HT1080 (cell line): ENCODE results near the gene VPS13D. TPM values are rescaled to one million over a fixed set of nuclear protein-coding genes. Genes with fewer than 3 reads are reported as not detected.

ENCODE experiments used
- DNase-seq: peaks from one replicate; pipeline ENCODE4 v3.0.0-alpha.2; 2015; ENCODE audit warnings: low read depth
- total RNA-seq: library from RNA; depleted of rRNA; stranded (reverse); fragments of >200 nt; shearing (Covaris generic); gene quantifications from 2 replicates; pipeline ENCODE4 v1.2.3, GENCODE V29; 2014

VPS13D gene
- total RNA-seq, 1 experiment from 2014 or later = 12.7 TPM

DNA sequence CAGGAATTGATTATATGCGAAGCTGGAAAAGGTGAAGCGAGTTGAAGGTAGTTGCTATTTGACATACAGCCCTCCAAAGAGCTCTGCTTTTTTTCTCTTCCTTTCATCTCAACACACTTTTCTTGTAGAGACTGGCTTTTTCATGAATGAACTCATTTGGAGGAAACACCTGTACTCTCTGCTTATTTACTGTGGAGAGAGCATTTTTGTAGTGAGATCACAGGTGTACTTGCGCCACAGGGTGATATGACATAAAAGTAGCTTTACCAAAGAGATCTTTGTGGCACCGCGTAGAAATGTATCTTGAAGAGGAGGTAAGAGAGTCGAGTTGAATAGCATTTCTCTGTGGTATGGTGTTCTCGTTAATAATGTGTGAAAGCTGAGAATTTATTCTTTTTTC, 187.6 kb downstream of the VPS13D start:
- DNase-seq = no peak

DNA sequence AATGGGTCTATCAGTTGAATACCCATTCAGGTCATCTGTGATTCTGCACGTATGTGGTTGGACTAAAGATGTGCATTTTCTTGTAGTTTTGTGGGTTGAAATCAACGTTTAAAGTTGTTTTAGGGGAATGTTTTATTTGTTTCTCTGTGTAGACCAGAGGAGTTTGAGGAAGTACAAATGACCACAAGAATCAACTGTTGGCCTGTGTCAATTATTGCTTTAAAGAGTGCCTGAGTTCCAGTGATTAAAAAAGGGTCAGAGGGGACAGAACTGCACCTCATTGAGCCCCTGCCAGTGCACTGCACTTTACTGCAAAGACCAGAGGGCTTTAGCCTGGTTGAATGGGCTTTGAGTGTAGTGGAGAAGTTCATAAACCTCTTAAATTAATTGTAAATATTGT, 190.3 kb downstream of the VPS13D start:
- no peak for DNase-seq

DNA sequence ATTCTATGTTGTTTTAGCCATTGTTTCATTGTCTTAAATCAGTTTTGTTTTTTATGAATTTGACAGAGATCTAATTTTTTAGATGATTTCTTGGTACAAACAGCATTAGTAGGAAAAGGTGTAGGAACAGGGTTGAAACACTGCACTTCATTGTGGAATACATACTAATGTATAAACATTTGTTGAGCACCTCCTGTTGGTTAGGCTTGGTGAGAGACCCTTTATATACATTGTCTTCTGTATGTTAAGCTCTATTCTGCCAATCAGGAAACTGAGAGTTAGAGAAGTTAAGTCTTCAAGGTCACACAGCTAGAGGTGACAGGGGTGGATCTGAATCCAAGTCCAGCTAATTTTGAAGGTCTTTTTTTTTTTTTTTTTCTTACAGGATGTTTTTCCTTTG, 192.7 kb downstream of the VPS13D start:
- DNase-seq = no peak

DNA sequence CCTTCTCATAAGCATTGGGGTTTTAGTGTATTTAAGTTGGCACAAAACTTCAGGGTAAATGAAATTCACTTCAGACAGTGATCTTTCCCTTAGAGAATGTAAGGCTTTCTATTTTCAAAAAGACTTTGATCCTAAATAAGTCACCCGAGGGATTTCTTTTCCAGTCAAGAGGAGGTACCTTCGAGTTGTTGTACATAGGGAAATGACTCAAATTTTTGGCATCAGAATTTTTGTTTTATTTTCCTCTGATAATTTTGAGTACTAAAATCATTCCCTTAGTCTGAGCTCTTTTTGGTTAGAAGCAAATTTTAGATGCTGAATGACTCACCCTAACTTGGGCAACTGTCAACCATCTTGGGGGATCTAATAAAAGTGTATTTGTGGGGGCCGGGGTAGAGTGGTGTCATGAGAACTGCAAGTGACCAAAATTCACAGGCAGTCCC, 194.3 kb downstream of the VPS13D start:
- peak; percentile 32 for DNase-seq

DNA sequence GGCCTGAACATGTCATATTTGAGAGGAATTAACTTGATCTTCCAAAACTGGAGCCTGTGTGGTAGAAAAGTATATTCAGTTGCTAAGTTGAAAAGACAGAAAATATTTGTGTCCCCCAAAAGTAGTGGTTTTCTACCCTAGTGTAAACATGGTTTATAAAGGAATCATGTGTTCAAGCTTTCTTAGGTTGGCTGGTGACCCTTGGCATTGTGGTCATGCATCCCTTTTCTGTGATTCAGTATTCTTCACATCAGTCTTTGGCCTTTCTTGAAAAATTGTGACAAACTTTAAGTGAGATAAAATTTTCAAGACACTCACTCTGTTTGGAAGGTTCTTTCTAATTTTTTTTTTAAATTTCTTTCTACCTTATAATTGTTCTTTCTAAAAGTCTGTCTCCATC, 195.0 kb downstream of the VPS13D start:
- DNase-seq = no peak

DNA sequence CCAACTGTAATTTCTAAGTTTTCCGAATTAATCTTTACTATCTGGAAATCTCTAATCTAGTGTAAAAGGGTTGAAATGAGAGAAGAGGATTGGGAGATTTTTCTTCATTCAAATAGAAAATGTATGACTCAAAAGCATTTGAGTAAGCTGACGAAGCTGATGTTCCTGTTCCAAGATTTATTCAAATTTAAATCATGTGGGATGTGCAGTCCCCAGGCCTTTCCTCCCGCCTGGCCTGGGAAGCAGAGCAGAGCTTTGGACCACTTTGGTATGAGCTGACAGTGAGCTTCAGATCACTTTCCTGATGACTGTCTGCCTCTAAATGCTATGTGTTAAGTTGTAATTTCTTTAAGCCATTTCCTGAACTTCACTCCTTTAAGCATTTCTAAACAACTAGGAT, 196.2 kb downstream of the VPS13D start:
- DNase-seq = no peak

DNA sequence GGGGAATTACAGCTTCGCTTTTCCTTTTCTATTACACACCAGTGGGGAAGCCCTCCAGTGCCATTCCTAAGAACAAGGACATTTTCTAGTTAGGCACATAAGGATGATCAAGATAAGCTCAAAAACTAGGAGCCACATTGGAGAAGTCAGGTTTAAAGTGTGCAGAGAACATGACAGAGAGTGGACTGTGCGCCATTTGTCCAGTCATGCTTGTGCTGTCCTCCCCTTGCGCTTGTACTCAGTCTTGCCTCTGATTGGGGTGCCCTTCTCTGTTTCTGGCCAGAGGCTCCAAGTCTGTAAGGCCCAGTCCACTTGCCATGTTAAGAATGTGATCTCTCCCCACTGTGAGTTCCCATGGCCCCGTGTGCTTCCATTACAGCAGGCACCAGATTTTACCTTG, 198.5 kb downstream of the VPS13D start:
- no peak for DNase-seq

DNA sequence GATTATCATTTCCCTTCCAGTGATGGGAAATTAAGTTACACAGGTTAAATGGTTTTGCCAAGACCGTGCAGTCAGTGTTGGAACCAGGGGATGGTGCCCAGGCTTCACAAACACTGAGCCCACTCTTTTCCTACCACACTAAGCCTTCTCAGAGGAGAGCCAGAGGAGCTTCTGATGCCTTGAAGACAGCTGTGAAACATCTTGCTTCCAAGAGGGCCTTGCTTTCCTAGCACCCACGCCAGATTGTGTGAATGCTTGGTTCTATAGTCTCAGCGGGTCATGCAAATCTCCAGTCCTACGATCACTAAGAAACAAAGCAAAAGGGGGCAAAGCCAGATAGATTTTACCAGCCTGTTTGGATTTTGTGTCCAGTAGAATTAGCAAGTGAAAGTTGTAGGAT, 200.7 kb downstream of the VPS13D start:
- DNase-seq = no peak

DNA sequence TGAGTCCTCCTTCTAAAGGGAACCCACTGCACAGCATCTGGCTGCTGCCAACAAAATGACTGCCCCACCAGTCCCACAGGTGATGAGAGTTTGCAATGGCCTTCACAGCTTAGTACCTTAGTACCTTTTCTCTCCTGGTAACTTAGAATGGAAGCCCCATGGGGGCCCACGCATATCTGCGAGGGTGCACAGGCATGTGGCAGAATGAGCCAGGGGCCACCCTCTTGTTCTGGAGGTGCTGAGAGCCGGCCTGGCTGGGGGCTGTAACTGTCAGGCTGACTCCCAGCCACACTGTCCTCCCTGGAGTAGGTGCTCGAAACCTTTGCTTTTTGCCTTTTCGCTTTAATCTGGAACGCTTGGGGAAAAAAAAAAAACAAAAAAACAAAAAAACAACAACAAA, 203.1 kb downstream of the VPS13D start:
- no peak for DNase-seq

DNA sequence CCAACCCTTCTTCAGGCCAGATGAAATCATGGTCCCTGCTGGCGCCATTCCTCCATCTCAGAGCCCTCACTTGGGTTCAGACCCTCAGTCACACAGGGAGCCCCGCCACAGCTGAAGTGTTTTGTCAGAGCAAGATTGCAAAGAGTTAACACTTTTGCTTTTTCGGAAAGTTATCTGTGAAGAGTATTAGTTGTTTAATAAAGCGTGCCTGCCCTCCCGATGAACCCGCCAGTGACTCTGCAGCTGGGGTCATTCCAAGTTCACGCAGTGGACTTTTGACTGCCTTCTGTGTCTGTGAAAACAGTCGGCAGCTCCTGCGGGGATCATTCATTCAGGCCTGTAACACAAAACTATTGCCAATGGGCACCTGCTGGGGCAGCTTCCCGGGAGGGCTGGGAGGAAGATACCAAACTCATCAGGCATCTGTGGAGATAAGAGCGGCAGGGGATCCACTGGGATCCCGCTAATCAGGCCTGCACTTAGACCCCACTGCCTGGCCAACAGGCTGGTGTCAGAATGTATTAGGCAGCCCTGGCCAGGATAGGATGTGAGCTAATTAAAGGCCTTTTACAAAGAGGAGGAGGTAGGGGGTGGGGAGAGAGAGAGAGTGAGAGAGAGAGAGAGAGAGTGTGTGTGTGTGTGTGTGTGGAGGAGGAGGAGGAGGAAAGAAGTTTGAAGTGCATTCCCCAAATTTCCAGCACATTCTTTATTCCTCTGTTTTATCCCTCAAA, 203.7 kb downstream of the VPS13D start:
- DNase-seq = peak; percentile 48

DNA sequence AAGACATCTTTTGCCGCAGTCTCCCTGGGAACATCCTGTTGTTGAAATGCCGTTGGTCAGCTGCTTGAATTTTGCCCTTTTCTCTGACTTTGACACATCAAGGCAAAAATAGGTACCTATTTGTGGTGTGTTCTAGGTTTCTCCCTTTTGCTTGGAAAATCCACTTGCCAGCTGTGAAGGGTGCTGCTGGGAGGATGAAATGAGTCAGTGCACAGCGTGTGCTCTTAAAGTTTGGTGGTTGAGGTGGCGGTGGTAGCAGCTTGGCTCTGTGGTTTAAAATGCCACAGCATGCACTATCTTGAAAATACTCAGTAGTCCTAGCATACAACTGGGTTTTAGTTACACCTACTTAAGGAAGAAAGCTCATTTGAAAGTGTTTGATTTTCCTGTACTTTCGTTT, 204.3 kb downstream of the VPS13D start:
- DNase-seq = peak; percentile 93

DNA sequence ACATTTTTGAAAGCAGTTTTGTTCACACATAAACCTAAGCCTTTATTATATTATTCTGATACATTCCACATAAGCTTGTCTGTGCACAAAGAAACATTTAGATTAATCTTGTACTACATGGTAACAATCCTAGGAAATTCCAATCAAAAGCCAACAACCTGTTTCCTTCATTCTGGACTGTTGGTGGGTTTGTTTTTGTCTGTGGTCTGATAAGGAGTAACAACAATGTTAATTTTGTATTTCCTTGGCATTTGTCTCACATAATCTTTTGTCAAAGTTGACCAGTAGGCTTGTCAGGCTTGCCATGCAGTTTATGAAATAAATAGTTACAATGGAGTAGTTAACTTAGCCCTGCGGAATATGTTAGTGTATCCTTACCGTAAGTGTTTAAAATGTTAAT, 204.9 kb downstream of the VPS13D start:
- no peak for DNase-seq

DNA sequence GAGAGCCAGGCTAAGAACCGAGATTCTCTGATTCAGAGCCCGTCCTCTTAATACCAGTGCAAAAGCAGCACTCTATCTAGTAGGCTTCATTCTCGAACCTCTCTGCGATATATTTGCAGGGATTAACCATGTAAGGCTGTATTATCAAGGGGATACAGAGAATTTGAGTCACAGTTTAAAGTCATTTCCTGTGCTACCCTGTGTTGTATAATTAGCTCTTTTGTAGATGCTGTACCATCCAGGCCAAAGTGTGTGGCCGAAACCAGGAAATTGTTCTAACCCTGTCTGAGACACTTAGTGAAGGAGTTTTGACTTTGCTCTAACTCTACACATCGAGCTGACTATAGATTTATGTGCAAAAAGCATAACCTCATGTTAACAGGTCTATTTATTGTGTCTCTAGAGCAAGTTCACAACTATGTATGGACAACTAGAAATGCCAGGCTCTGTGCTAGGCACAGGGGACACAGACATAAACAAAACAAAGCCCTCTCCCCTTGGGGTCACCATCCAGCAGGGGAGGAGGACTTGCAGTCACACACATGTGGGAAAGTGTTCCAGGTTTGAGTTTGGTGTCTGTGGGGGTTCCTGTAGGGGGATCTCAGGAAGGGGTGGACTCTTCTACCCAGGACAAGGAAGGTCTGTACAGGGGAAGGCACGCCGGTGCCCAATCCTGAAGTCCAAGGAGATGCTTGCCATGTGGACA, 206.0 kb downstream of the VPS13D start:
- peak; percentile 78 for DNase-seq

DNA sequence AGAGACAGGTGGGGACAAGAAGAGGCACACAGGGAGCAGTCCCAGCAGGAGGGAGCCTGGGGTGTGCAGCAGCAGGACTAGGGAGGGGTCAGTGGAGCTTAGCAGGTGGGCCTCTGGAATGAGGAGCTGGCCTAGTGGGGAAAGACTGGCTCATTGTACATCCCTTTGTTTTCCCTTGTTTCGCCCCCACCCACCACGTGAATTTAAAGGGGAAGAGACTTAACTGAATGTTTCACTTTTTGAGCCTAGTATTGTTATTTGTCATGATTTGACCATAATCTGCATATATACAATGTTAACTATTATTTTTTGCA, 206.5 kb downstream of the VPS13D start:
- no peak for DNase-seq

DNA sequence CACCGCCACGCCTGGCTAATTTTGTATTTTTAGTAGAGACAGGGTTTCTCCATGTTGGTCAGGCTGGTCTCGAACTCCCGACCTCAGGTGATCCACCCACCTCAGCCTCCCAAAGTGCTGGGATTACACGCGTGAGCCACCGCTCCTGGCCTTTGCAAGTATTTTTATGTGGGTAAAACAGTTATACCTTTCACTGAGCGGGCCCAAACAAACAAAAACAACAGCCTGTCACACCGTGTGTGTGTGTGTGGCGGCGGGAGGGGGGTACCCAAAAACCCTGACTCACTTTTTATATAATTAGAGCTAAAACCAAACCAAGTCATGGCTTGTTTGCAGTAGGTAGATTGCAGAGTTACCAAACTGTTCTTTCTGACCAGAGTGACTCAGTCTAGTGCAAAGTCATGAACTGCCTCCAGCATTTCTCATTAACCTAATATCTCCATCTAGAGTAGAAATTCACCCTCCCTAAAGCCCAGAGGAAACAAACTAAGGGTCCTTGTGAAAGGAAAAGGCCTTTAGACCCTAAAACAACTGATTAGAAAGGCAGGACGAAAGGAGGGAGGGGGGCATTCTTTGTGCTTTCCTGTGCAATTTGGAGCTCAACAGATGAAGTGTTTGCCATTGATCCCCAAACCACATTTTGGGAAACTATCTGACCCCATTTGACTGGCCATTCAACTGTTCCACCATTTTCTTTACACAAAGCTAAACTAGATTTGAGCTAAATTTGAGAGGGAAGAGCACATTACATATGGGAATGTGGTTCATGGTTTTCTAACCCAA, 207.2 kb downstream of the VPS13D start:
- DNase-seq = peak; percentile 66

DNA sequence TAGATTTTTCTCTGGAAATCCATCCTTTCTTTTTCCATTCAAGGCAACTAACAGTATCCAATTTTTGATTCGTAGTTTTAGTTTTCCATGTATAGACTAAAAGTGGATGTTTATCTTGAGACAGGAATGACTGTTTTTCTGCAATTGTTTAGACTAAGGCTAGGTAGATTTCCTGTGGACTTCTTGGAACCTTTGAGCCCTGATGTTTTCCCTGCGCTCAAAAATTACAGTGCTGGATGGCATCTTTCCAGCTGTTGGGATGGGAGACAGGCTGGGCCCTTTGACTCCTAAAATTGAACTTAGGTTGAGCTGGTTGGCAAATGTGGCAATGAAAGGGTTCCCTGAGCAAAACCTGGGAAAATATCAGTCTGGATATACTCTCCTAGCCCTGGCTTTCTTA, 207.8 kb downstream of the VPS13D start:
- no peak for DNase-seq

DNA sequence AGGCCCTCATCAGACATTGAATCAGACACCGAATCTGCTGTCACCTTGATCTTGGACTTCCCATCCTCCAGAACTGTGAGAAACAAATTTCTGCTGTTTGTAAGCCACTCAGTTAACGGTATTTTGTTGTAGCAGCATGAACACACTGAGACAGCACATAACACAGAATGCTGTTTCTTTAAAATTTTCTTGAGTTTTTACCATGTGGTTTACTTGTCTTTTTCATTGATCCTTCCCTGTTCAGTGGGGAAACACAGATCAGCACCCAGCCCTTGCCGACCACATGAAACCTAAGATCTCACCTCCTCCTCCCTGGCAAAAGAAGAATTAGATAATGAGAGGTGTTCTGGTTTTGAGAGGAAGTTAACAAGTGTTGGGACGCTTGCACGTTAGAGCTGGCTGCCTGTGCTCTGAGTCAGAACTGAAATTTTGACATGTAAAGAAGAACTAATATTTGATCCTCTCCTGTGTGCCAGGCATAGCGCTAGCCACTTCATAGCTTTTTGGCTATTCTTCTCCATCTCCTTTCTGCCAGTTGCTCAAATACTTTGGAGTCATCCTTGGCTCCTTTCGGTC, 208.6 kb downstream of the VPS13D start:
- no peak for DNase-seq

DNA sequence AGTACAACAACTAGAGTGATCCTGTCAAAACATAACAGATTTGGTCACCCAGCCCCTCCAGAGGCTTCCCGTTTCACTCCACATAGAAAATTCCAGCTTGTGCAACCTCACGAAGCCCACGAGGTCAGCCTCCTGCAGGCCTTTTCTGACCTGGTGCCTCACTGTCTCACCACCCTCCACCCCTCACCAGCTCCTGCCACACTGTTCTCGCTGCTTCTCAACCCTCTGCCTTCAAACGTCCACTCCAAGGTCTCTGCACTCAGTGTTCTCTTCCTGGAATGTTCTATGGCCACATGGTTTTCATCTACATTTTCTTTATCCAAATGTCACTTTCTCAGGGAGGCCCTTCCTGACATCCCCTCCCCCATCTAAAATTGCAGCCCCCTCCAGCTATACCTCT, 209.2 kb downstream of the VPS13D start:
- no peak for DNase-seq

DNA sequence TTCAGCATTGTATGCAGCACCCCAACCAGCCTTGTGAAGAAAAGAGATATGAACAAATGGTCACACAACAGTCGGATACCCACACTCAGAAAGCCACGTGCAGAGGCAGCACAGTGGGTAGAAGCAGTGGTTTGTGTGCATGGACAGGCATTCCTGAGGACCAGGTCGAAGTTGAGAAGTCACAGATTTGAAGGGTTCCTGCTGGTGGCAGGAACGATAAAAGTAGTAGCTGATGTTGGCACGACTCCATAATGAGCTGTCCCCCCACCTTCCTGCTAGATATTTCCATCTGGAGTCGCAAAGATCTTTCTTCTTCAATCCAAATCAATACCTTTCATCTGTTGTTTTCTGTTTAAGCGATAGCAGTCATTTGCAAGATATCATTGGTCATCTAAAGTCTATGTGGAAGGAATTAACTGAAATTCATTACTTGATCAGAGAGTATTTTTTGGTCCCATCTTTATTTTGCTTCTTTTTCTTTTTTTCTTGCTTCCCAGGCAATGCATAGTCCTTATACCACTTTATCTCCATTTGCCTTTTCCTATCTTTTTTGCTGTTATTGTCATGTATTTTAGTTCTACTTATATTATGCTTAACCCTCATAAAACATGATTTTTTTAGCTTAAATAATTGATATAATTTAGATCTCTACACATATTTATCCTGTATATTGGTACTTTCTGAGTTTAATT, 211.7 kb downstream of the VPS13D start:
- DNase-seq = no peak

DNA sequence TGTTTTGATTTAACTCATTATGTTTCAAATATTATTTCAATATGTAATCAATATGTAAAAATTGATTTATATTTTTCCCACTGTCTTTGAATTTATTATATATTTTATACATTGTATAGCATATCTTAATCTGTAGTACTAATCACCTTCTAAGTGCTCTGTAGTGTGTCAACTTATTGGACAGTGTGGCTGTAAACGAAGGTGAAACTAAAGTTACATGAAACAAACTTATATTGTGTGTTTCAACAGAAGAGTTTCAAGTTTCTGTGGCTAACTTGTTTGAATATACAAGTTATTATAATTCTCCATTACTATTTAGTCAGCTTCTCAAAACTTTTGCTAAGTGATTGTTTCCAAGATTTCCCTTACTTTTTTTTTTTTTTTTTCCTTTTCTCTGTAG, 212.4 kb downstream of the VPS13D start:
- no peak for DNase-seq

DNA sequence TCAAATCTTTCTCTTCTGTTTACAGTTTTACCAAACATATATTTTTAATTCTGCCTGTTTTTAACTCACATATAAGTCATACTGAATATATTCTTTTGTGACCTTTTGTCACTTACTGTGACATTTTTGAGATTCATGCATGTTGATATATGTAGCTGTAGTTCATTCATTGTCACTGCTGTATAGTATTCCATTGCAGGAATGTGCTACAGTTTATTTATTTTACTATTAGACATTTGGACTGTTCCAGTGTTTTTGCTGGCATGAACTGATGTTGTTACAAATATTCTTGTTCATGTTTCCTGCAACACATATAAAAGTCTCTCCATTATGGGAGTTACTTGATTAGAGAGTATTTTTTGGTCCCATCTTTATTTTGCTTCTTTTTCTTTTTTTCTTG, 213.3 kb downstream of the VPS13D start:
- no peak for DNase-seq
